Measurements from ENCODE around the gene CALM1.

Gene CALM1

DNA sequence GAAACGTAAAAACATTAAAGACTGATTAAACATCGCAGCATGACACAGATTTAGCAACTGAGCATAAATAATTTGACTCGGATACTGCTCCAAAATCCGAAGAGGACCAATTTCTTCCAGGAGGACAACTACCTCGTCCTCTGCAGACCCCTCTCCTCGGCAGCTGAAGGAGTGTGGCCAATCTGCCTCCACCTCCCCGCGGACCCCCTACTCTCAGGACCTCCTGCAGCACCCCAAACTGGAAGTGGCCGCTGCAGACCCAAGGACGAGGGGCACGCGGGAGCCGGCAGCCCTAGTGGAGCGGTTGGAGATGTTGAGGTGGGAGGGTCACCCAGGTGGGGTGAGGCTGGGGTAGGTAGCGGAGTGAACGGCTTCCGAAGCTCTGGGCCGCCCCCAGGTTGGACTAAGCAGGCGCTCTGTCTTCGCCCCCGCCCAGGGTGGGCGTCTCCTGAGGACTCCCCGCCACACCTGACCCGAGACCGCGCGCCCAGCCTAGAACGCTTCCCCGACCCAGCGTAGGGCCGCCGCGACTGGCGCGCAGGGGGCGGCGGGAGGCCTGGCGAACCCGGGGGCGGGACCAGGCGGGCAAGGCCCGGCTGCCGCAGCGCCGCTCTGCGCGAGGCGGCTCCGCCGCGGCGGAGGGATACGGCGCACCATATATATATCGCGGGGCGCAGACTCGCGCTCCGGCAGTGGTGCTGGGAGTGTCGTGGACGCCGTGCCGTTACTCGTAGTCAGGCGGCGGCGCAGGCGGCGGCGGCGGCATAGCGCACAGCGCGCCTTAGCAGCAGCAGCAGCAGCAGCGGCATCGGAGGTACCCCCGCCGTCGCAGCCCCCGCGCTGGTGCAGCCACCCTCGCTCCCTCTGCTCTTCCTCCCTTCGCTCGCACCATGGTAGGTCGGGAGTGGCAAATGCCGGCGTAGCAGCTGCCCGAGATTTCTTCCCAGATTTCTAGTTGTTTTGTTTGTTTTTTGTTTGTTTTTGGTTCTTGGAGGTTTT, at the start of gene CALM1:
CALM1 (plus strand) TSS at position 689 of the 999 bp plus-strand sequence; CDS start at position 891, 202 bp downstream.
- DNase-seq = peak; percentile 89 to 97 (median 96)

DNA sequence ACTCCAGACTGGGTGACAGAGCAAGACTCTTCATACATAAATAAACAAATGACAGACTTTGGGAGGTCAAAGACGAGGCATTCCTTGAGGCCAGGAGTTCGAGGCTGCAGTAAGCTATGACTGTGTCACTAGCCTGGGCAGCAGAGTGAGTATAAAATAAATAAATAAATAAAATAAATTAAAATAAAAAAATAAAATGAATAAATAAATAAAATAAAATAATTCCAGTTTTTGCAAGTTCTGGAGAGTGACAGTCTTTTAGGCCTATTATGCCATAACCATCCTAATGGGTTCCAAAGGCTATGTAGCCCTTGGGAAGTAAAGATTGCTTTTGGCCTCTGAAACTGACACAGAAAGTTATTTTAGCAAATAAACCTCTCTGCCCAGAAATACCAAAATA, 48.6 kb upstream of the CALM1 start:
- no peak for DNase-seq

DNA sequence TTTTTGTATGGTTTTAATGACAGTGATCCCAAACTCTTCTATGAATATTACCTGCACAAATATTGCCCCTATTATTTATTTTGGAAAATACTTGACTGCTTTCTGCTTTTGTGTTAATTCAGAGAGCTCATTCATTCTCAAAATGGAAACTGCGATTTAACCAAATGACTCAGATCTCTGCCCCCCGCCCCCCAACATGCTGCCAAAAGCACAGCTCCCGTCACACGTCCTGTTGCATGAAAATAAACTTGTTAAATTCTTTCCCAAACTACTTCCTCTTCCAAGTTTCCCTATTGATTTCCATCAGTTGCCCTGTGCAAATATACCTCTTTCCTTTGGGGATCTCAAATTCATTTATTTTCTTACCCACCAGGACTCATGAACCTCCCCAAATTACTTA, 47.1 kb upstream of the CALM1 start:
- no peak for DNase-seq

DNA sequence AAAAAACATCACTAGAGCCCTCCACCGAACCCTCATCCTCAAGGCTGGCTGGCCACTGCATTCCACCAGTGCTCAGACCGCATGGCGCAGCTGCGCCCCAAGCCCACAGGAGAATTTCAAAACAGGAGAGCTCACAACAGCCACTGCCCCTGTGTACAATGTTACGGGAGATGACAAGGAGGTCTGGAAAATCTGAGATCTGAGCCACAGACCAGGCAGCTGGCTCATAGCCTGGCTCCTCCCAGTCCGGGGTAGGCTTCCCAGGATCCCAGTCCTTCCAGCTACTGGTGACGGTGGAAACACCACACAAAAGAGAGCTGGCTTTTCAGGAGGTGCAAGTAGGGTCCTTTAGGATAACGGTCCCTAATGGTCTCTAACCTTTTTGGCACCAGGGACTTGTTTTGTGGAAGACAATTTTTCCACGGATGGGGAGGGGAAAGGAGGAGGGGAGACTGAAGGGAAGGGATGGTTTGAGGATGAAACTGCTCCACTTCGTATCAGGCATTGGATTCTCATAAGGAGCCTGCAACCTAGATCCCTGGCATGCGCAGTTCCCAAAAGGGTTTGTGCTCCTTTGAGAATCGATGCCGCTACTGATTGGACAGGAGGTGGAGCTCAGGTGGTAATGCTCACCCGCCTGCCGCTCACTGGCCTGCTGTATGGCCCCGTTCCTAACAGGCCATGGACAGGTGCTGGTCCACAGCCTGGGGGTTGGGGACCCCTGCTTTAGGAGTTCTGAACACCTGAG, 42.1 kb upstream of the CALM1 start:
- no peak for DNase-seq

DNA sequence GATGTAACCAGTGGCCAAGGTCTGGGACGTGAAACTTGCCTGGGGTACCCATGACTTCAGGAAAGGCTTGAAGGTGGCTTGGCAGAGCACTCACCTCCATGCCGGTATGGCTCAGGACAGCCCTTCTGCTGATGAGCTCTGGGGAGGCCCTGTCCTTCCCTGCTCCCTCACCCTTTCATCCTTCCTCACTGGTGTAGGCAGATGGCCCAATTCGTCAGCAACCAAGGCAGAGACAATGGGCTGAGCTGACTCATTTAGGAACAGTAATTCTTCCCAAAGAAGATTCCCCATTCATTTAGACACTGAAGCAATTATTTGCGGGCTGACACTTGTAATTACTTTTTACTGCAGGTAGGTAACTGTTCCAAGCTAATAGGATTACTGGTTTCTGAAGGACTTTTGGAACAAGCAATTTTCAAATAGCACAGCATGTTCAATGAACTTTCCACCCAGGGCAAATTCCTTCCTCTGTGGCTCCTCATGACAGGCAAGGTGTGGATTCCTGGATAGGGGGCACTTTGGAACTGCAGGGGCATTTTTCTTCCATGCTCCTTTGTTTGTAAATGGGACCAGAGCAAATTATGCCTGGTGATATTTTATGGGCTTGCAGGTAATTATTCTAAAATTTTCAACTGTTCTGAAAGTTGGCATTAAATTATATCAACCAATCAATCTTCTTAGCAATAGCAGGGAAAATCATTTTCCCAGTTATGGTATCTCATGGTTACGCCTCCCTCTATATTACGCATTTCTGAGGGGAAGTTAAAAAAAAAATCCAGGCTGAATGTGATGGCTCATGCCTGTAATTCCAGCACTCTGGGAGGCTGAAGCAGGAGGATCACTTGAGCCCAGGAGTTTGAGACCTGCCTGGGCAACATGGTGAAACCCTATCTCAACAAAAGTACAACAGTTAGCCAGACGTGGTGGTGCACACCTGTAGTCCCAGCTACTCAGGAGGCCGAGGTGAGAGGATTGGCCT, 41.0 kb upstream of the CALM1 start:
- DNase-seq = no peak

DNA sequence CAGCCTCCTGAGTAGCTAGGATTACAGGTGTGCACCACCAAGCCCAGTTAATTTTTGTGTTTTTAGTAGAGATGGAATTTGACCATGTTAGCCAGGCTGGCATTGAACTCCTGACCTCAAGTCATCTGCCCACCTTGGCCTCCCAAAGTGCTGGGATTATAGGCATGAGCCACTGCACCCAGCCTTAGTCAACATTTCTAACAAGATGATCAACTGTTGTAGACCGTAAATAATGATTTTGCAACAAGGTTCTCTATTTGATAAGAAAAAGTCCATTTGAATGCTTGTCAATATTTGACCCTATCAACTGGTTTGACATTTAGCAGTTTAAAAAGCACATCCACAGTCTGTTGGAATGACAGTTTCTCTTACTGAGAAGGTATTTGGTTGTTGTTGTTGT, 39.9 kb upstream of the CALM1 start:
- no peak for DNase-seq

DNA sequence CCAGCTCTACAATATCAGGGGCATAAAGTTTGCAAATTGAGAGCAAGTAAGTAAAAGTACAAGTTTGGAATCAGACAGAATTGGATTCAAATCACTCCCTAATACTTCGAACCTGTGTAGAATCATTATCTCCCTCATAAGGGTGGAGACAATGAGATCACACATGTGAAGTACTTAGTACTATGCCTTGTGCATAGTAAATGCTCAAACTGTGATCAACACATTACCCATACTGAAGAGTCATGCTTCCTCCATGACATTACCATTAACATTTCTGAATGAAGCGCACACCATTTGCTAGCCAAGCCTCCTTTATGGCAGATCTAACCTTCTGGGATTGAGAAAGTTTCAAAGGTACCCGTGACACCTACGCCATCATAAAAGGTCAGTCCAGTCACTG, 38.5 kb upstream of the CALM1 start:
- no peak for DNase-seq

DNA sequence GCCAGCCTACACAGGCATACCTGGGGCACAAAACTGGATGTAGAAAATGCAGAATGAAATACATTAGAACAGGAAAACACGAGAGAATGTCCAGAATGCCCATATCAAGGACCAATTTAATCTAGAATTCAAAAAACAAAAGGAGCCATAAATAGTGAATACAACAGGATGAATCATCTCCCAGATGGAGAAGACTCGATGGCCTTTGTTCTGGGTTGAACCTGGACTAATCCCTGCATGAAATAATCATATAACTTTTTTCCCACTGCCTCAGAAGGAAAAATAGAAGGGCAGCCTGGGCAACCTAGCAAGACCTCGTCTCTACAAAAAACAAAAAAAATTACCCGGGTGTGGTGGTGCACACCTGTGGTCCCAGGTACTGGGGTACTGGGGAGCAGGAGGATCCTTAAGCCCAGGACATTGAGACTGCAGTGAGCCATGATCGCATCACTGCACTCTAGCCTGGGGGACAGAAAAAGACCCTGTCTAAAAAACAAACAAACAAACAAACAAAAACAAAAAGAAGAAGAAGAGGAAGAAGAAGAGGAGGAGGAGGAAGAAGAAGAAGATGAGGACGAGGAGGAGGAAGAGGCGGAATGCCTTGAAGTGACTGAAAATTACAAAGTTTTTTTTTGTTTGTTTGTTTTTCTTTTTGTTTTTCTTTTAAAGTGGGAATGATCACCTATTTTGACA, 34.8 kb upstream of the CALM1 start:
- DNase-seq = no peak

DNA sequence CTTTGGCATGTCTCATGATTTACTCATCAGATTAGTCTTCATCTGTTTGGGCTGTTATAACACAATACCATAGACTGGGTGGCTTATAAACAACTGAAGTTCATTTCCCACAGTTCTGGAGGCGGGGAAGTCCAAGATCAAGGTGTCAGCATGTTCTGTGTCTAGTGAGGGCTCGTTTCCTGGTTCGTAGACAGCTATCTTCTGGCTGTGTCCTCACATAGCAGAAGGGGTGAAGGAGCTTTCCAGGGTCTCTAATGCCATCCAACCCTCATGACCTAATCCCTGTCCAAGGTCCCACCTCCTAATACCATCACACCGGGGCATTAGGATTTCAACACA, 34.3 kb upstream of the CALM1 start:
- DNase-seq = no peak

DNA sequence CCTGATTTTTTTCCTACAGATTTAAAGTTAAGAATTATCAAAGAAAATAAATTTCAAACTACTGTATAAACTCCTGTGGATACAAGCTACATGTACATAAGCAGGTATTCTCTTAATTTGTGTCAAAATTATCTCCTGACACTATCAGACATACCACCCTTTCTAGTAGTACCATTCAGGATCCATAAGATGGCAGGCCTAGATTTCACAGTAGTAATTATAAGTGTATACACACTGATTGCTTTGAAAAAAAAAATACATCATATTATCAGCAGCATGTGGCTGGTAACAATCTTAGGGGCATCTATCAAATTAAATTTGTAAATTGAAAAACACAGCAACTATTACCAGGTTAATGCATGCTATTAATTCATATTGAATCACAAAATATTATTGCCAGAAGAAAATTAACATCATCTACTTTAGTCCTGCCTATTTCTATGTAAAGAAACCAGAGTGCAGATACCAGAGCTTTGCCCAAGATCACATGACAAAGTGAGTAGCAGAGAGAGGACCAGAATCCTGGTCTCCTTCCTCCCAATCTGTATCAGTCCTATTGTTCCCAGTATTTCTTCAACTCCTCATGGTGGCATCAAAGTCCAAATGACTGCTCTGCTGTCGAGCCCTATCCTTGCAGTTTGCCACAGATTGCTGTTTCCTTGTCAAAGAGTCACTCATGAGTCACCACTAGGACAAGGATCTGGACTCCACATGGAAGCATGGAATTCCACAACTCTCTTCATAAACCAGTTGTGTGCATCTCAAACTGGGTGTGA, 27.7 kb upstream of the CALM1 start:
- DNase-seq = peak in 3 of 6 experiments; percentile 27 to 59 (median 54)

DNA sequence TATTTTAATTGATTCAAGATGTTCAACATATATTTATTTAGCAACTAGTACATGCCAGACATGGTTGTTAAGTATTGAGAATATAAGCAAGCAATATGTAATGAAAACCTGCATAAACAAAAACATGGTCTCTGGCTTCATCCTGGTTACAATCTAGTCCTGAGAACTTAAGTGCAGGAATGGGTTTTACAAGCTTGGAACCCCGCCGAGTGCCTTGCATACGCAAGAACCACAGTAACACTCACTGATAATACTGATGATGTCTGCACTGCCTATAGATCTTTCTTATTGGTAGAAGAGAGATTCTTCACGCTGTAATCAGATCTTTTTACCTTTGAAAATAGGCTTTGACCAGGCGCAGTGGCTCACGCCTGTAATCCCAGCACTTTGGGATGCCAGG, 22.9 kb upstream of the CALM1 start:
- no peak for DNase-seq

DNA sequence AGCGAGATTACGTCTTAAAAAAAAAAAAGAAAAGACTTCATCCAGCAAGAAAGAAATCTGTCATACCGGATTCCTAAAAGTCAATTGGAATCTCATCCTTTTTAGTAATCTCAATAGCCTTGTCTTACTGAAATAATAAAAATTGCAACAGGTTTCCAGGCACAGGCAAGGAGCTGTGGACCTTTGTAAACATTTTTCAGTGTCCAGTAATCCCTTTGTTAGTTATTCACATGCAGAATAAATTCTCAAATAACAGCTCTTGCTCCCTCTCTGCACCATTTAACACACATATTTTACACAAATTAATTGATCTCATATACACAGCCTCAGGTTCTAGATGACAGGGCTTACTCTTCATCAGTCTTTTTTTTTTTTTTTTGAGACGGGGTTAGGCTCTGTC, 22.0 kb upstream of the CALM1 start:
- DNase-seq = no peak

DNA sequence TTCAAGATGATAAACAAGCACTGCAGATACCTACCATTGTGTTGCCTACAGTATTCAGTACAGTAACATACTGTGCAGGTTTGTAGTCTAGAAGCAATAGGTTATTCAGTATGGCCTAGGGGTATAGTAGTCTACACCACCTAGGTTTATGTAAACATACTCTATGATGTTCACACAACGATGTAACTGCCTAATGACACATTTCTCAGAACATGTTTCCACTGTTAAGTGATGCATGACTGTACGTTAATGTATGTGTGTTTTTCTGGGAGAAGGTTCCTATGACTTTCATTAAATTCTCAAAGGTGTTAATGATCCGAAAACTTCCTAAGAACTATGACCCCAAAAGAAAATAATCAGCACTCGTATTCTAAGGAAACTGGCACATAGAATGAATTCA, 20.9 kb upstream of the CALM1 start:
- DNase-seq = no peak

DNA sequence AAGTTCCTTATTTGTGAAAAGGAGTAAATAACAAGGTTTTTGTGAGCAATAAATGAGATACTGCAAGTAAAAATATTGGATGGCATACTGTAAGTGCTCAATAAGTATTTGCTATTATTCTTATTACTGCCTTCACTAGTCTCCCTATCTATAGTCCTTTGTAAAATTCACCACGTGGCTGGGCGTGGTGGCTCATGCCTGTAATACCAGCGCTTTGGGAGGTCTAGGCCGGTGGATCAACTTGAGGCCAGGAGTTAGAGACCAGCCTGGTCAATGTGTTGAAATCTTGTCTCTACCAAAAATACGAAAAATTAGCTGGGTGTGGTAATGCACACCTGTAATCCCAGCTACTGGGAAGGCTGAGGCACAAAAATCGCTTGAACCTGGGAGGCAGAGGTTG, 18.6 kb upstream of the CALM1 start:
- DNase-seq = no peak

DNA sequence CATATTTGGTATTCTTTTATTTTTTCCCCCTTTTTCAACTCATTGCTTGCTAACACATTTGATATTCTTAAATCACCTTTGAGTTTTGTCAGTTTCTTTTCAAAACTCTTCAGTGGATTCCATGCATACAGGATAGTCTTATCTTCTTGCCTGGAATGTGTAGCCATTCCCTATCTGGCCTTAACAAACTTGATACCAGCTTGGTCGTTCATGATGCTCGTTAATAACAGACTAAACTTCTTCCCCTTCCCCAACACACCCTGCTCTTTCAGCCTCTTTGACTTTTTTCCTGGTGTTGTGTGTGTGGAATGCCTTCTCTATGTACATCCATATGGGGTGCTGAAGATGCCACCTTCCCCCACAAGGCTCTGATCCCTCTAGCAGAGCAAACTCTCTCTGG, 17.7 kb upstream of the CALM1 start:
- no peak for DNase-seq

DNA sequence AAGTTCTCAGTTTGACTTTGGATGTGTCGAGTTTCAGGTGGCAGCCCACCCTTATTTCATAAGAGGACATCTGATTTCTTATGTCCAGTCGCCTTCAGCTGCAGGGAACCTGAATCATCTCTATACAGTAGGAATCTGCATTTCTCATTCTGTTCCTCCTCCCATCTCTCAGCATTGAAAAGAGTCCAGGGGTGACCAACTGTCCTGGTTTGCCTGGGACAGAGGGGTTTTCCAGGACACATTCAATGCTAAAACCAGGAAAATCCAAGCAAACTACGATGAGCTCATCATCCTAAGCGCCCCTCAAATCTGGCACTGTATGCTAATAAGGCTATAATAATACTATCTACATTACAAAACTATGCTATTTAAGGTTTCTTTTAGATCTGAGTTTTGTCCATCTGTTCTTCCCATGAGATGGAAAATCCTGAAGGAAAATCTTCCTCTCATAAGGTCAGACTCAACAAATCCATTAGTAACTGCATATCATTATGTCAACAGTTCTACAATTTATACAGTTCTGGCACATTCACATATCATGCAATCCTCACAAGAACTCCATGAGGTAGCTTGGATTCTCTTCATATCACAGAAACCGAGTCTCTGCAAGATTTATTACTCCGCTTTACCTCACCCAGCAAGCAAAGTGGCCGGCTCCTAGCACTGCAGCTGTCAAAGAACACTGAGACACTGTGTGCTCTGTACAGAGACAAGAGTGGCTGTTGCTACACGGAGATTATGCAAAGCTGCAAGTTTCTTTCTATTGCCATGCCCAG, 15.6 kb upstream of the CALM1 start:
- peak in 1 of 6 experiments; percentile 17 for DNase-seq

DNA sequence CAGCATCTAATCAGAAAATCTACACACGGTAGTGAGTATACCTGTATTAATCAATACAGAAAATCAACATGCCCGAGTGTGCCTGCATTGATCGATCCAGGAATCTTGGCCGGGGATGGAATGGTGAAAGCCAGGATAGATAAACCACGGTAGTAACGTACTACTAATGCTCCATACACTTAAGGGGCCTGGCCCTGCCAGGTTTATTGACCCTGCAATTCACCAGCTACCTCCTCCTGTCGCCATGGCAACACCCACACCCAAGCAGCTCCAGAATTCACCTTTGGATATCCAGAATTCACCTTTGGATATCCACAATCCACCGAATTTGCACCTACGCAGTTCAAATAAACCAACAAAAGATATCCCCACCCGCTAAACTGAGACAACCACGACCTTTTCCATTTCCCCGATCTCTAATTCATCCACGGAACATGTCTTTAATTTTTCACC, 14.8 kb upstream of the CALM1 start:
- peak in 1 of 6 experiments; percentile 37 for DNase-seq

DNA sequence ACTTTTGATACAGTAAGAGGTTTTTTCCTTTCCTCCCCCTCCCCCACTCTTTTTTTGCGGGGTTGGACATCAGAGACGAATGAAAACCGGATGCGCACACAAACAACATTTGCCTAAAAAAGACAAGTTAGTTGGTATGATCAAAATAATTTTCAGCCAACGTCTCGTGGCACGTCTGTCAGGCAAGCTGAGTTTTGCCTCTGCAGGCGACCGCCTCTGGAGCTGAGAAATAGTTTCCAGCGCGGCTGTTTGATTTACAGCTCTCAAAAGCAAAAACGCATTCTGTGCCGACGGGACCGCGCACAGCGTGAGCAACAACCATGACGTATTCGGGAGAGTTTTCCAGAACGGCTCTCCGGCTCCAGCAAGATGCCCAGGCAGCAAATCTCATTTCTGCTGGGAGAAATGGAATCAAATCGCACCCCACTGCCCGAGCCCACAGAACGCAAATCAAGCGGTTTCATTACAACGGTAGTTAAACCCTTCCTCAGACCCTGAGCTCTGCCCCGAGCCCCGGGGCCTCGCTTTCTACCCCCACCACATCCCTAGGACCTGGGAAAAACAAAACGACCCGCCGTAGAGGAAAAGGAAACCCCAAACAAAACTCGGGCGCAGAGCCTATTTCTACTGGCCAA, 14.2 kb upstream of the CALM1 start:
- peak; percentile 64 to 91 (median 78) for DNase-seq

DNA sequence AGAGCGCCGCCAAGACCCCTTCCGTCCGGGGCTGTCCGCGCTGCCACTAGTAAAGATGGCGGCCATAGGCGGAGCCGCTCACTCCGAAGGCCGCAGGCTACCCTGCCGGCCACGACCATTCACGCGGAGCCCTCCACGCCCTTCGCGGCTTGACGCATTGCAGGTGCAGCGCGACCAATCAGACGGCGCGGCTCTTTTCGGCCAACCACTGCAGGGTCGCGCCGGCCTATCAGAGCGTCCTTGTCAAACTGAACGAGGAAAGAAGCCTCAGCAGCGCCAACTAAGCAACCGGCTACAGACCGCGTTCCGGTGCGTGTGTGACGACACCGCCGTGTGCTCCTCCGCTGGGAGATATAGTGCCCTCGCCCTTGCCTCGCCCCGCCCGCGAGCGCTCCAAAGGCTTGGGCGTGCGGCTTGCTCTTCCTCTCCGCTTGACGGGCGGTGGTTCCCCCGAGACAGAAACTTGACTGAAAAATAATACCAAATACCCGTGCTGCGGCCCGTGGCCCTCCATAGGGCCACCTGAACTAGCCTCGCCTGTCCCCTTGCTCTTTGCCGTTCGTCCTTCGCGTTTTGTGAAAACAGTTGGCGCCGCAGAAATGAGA, 13.6 kb upstream of the CALM1 start:
- peak; percentile 92 to 96 (median 95) for DNase-seq
